Mucosa of descending colon (tissue), 3 donors: ENCODE measurements around the gene LINC01488. TPM values are rescaled to one million over a fixed set of nuclear protein-coding genes. Genes with fewer than 3 reads are reported as not detected.

Experiments used
- ATAC-seq: fragments of 200-7000 bp; cut with Tn5 transposase; one replicate; pipeline ENCODE4 v1.9.1; 2020; ENCODE audit warnings: mild to moderate bottlenecking, moderate library complexity
- DNase-seq, 3 donors: peaks; one replicate each; pipeline ENCODE4 v3.0.0-alpha.2; 2020
- H3K36me3 ChIP-seq: fragments of 200-600 bp; one replicate; pipeline ENCODE4 v1.8.0; 2021; ENCODE audit warnings: low read depth, mild to moderate bottlenecking
- H3K4me1 ChIP-seq: fragments of 200-600 bp; one replicate; pipeline ENCODE4 v1.8.0; 2021; ENCODE audit warnings: low read depth, mild to moderate bottlenecking
- H3K4me3 ChIP-seq: fragments of 200-600 bp; one replicate; pipeline ENCODE4 v1.8.0; 2021; ENCODE audit warnings: mild to moderate bottlenecking
- H3K9me3 ChIP-seq: fragments of 200-600 bp; one replicate; pipeline ENCODE4 v1.8.0; 2021; ENCODE audit warnings: mild to moderate bottlenecking
- intact Hi-C, 2 donors: fragments of 100-400 bp; cut with DNase I in 1 of 2; cut with micrococcal nuclease in 1 of 2; formaldehyde crosslinking; loops; one replicate each; pipeline versions ENCODE4 v1.11.0 to v1.11.1; 2022; cut with DNase I, micrococcal nuclease
- total RNA-seq, 3 donors: library from RNA; stranded (reverse); fragmentation: NEBNext Ultra II Directional in 2 of 3; extraction: Animal tissue kit (Norgen Biotek cat#: 25700) in 2 of 3; gene quantifications; one replicate each; pipeline versions ENCODE4 v1.2.1 to v1.2.4, GENCODE V29; 2021 to 2023
- TF ChIP-seq, protein P1 (sequence below): fragments of 200-600 bp; IDR thresholded peaks from one replicate; pipeline ENCODE4 v1.8.0; 2022; ENCODE audit warnings: antibody characterized with exemption, mild to moderate bottlenecking
- donor health status: DM: no; HTN: no; CAD: no; lungs with moderate emphysema.
- donor health status: DM: no; HTN: no; CAD: no.
- donor health status: DM: no; HTN: yes; CAD: no.

LINC01488 gene
- total RNA-seq, 3 donors from 2014 or later = not detected

DNA sequence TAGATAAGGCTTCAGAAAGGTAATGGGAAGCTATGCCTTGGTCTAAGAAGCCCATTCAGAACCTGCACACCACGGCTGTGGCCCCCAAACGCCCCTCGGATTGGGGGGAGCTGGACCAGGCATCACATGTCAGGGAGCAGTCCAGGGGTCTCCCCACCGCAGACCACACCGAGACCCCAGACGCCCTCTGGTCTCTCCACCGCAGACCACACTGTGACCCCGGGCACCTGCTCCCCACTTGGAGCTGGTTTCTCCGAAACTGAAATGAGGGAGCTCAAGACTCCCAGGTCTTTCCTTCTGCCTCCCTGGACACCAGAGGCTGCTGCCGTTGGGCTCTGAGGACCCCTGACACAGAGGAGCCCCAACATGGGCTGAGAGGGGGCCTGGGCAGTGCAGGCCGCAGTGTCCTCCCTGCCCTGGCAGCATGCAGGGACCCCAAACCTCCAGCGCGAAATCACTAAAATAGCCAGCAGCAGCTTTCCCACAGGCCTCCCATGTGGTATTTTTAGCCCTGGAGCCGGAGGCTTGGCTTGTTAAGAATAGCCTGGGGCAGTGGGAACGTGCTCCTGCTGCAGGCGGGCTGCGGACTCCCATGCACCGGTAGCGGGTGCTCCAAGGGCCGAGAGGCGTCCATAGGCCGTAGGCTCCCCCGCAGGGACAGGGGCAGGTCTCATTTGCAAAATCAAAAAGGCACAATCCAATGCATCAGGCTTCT is 7.7 kb downstream of the LINC01488 start:
- ATAC-seq (no peak), DNase-seq (peak in 2 of 3 donors; percentile 14 to 15)

DNA sequence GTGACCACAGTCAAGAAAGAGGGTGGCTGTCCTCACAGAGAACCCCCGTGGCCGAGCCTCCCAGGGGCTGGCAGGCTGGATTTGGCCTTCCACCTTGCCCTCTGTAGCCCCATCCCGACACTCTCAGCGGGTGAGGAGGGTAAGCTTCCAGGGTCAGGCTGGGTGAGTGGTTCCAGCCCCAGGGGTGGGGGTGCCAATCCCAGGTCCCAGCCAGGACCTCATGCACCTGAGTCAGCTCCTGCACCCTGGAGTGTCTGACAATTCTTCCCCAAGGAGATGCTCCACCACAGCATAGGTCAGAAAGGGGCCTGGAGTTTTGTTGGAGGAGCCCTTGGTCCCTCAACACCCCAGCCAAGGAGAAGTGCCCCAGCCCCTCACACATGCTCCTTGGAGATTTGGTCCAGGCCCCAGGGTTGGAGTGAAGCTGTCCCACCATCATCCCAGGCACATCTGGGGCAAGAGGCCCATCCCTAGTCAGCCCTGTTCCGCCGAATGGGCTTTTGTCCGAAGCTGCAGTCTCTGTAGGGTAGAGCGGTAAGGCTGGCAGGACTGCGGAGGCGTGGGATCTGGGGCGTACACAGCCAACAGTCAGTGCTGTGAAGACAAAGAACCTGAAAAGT is 8.4 kb downstream of the LINC01488 start:
- intact Hi-C loops = no loop called here
- Histone ChIP-seq H3K4me3 (no peak overlapping the region), H3K4me1 (no peaks in the 10 kb centered on the region), H3K9me3 (no peaks in the 10 kb centered on the region), H3K36me3 (no peaks in the 10 kb centered on the region)
- ATAC-seq (no peak), DNase-seq (peak in 2 of 3 donors; percentile 12 to 34)
- TF ChIP-seq, protein P1, sequence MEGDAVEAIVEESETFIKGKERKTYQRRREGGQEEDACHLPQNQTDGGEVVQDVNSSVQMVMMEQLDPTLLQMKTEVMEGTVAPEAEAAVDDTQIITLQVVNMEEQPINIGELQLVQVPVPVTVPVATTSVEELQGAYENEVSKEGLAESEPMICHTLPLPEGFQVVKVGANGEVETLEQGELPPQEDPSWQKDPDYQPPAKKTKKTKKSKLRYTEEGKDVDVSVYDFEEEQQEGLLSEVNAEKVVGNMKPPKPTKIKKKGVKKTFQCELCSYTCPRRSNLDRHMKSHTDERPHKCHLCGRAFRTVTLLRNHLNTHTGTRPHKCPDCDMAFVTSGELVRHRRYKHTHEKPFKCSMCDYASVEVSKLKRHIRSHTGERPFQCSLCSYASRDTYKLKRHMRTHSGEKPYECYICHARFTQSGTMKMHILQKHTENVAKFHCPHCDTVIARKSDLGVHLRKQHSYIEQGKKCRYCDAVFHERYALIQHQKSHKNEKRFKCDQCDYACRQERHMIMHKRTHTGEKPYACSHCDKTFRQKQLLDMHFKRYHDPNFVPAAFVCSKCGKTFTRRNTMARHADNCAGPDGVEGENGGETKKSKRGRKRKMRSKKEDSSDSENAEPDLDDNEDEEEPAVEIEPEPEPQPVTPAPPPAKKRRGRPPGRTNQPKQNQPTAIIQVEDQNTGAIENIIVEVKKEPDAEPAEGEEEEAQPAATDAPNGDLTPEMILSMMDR = no peak

More for the DNA sequence above, 7.7 kb downstream of the LINC01488 start:
- Histone ChIP-seq H3K9me3 (no peaks in the 10 kb centered on the region), H3K36me3 (no peaks in the 10 kb centered on the region), H3K4me3 (no peak overlapping the region), H3K4me1 (no peaks in the 10 kb centered on the region)
- TF ChIP-seq, protein P1 = no peak
- intact Hi-C loops = no loop called here

DNA sequence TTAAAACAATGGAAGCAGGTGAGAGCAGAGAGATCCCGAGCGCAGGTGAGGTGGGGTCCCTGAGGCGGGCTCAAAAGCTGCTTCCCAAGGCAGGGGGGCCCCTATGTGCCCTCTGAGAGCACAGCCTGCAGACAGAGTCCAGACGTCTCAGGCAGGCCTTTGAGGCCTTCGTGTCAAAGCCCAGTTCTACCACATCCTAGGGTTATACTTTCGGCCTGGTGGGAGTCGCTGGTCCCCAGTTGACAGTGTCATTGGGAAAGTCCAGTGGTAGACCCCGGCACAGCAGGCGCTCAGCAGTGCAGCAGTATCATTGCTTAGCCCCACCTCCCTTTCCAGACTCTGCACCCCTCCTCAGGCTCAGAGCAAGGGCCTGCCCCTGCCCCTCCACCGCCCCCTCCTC is 9.1 kb downstream of the LINC01488 start:
- intact Hi-C loops = no loop called here
- no peaks in the 10 kb centered on the region for H3K36me3 ChIP-seq
- ATAC-seq (no peak), DNase-seq (peak in 2 of 3 donors; percentile 9 to 25)
- TF ChIP-seq, protein P1 = no peak
- H3K9me3 ChIP-seq = no peaks in the 10 kb centered on the region
- no peaks in the 10 kb centered on the region for H3K4me1 ChIP-seq
- no peak overlapping the region for H3K4me3 ChIP-seq

DNA sequence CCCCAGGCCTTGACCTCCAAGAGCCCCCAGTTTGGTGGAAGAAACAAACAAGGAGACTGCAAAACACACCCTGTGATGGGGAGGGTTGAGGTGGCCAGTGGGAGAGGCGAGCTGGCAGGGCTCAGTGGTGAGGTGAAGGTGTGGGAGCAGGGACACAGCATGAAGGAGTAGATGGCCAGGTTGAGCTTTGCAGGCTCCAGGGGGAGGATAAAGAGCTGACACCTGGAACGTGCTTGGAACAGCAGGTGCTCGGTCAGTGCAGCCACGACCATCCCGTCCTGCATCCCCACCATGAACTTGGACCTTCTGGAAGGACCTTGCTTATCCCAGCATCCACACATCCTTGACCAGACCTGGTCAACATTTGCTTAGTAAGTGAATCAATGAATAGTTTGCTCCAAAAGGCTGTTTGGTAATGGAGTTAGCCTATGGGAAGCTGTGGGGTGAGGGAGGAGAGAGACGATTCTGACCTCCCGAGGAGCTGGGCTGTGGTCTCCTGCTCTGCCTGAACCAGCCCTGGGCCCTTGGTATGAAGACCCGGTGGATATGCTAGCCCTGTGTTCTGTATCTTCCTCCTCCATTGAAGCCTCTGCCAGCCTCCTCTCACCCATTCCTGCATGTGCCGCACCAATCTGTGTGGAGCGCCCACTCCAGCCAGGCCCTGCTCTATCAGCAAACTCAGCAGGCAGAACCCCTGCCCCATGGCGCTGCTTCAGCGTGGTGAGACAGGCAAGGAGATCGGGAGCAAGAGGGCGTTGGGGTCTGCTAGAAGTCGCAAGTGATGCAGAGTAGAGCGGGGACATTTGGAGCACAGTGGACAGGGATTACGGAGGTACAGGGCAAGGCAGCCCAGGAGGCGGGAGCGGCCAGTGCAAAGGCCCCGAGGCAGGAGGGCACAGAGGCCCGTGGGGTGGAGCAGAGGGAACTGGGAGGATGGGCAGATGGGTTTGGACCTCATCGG is 9.9 kb downstream of the LINC01488 start:
- DNase-seq = peak in 2 of 3 donors; percentile 20 to 43
- TF ChIP-seq, protein P1 = no peak
- Histone ChIP-seq H3K4me1 (no peaks in the 10 kb centered on the region), H3K4me3 (no peak overlapping the region), H3K9me3 (no peaks in the 10 kb centered on the region), H3K36me3 (no peaks in the 10 kb centered on the region)
- no peak for ATAC-seq
- intact Hi-C loops = no loop called here

DNA sequence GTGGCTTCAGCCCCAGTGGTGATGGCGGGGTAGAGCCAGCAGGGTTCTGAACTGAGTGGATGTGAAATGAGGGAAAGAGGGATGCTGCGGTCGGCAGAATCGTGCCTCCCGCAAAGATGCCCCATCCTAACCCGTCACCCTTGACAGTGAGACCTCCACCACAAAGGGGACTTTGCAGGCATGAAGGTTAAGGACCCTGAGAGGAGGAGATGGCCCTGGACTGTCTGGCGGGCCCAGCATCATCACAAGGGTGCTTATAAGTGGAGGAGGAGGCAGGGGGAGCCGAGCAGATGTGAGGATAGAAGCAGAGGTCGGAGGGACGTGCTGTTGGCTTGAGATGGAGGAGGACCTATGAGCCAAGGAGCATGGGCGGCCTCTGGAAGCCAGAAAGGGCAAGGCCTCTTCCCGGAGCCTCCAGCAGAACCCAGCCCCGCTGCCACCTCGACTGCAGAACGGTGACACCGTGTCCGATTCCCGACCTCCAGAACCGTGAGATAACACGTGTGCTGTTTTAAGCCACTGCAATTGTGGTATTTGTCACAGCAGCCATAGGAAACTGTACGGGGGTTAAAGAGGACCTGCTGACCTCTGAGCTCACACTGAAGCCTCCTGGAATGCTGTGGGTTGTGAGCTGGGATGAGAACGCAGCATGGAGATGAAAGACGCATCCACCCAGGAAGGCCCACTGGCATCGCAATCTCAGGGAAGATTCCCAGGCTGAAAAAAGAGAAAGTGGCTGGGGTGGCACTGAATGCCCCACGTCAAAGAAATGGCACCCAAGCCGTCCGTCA is 10.9 kb downstream of the LINC01488 start:
- intact Hi-C loops = no loop called here
- H3K4me3 ChIP-seq = no peak overlapping the region
- H3K36me3 ChIP-seq = no peaks in the 10 kb centered on the region
- H3K4me1 ChIP-seq = no peaks in the 10 kb centered on the region
- TF ChIP-seq, protein P1 = no peak
- ATAC-seq = no peak
- peak in 2 of 3 donors; percentile 3 to 29 for DNase-seq
- H3K9me3 ChIP-seq = no peaks in the 10 kb centered on the region
